HG02970 (cell line): ENCODE data around the gene KLC4.
"Not testable (repeated sequence)": the region's sequence is repeated elsewhere in the genome, so short reads cannot be mapped to it uniquely, and the experiment has no call there.

Source experiments
- ATAC-seq: cut with Tn5 transposase; IDR thresholded peaks from one replicate; pipeline ENCODE4 v1.9.1; 2021; ENCODE audit warnings: mild to moderate bottlenecking, moderate library complexity, moderate number of reproducible peaks; ENCODE audit not compliant: unreplicated experiment, low FRiP score

Gene KLC4

GRCh38 chr6:43090559-43090956 is 31.1 kb downstream of the KLC4 start:
- ATAC-seq, result no peak

- ATAC-seq, result no peak
Measured at GRCh38 chr6:43091020-43091419, 31.6 kb downstream of the KLC4 start.

- no peak for ATAC-seq
Measured at GRCh38 chr6:43091436-43091991, 32.1 kb downstream of the KLC4 start.

GRCh38 chr6:43092635-43093034 is 33.2 kb downstream of the KLC4 start:
- no peak for ATAC-seq

- ATAC-seq, result no peak
Measured at GRCh38 chr6:43093436-43094289, 34.2 kb downstream of the KLC4 start.

- no peak for ATAC-seq
Measured at GRCh38 chr6:43095939-43096338, 36.5 kb downstream of the KLC4 start.

GRCh38 chr6:43096451-43097097 is 37.1 kb downstream of the KLC4 start:
- no peak for ATAC-seq

- ATAC-seq, result no peak
Measured at GRCh38 chr6:43097098-43097489, 37.7 kb downstream of the KLC4 start.

GRCh38 chr6:43097502-43097901 is 38.1 kb downstream of the KLC4 start:
- no peak for ATAC-seq

GRCh38 chr6:43101497-43101896 is 42.1 kb downstream of the KLC4 start:
- no peak for ATAC-seq

- no peak for ATAC-seq
Measured at GRCh38 chr6:43103253-43103876, 43.9 kb downstream of the KLC4 start.

- no peak for ATAC-seq
Measured at GRCh38 chr6:43105538-43106222, 46.2 kb downstream of the KLC4 start.

- ATAC-seq, result no peak
Measured at GRCh38 chr6:43107344-43108062, 48.1 kb downstream of the KLC4 start.

- no peak for ATAC-seq
Measured at GRCh38 chr6:43113431-43114260, 54.2 kb downstream of the KLC4 start.

GRCh38 chr6:43115365-43115764 is 55.9 kb downstream of the KLC4 start:
- ATAC-seq, result no peak

- not testable (repeated sequence) for ATAC-seq
Measured at GRCh38 chr6:43117466-43117865, 58.0 kb downstream of the KLC4 start.

GRCh38 chr6:43119482-43119881 is 60.1 kb downstream of the KLC4 start:
- no peak for ATAC-seq

- no peak for ATAC-seq
Measured at GRCh38 chr6:43120101-43120763, 60.8 kb downstream of the KLC4 start.
